Measurements from ENCODE around the gene SMG9. TPM values are rescaled to one million over a fixed set of nuclear protein-coding genes. Genes with fewer than 3 reads are reported as not detected.
A peak's percentile ranks its signal among the peaks of the same experiment; 100 is the strongest.

The SMG9 gene
- total and polyA plus RNA-seq, 2 donors from 2014 or later: 25.1 to 34.6 TPM

DNA sequence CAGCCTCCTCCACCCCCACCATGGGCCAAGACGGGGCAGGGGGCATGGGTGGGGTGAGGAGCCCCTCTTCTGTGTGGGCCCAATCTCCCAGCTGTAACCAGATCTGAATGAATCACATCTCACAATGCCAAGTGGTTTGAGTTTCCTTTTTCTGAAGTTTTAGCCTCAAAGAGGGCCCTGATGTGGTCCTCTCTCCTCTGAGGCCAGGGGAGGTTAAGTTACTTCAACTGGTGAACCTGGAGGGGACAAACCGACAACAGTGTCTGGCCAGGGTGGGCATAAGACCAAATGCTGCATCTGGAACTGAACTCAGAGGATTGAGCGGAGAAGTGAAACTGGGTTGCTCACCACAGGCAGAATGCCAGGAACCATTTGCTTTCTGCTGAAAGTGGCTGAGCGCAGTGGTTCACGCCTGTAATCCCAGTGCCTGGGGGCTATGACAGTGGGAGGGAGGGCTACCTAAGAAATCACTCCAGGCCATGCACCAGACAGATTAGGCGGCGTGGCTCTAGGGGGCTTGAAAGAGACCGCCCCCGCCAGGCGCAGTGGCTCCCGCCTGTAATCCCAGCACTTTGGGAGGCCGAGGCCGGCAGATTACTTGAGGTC, 54.3 kb downstream of the SMG9 start:
- DNase-seq (no peak), FAIRE-seq (no peak)
- TF ChIP-seq, protein P1, sequence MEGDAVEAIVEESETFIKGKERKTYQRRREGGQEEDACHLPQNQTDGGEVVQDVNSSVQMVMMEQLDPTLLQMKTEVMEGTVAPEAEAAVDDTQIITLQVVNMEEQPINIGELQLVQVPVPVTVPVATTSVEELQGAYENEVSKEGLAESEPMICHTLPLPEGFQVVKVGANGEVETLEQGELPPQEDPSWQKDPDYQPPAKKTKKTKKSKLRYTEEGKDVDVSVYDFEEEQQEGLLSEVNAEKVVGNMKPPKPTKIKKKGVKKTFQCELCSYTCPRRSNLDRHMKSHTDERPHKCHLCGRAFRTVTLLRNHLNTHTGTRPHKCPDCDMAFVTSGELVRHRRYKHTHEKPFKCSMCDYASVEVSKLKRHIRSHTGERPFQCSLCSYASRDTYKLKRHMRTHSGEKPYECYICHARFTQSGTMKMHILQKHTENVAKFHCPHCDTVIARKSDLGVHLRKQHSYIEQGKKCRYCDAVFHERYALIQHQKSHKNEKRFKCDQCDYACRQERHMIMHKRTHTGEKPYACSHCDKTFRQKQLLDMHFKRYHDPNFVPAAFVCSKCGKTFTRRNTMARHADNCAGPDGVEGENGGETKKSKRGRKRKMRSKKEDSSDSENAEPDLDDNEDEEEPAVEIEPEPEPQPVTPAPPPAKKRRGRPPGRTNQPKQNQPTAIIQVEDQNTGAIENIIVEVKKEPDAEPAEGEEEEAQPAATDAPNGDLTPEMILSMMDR (IDR thresholded peaks at IDR 0.05; ENCODE audit: borderline replicate concordance, extremely low read depth, insufficient read depth): no peak
- H3K4me1 ChIP-seq (ENCODE audit: control insufficient read depth in 2 of 3, insufficient read depth in 2 of 3, low read depth in 1 of 3, low read length in 3 of 3): peaks cover 0 to 3% (median 0%) of the 10 kb centered on the region in 3 donors
- H3K9me3 ChIP-seq (ENCODE audit: control insufficient read depth in 2 of 3, insufficient read depth in 1 of 3, low read length in 3 of 3): no peaks in the 10 kb centered on the region
- no peak overlapping the region for H3K4me3 ChIP-seq (ENCODE audit: low read length in 3 of 3)
- H3K36me3 ChIP-seq (ENCODE audit: control insufficient read depth in 2 of 3, insufficient read depth in 3 of 3, low read length in 3 of 3): no peaks in the 10 kb centered on the region
- H3K9ac ChIP-seq (ENCODE audit: low read length in 3 of 3): no peak overlapping the region
- intact Hi-C loops (cut with DNase I): no loop called here
- peak overlapping the region in 1 of 2 donors; percentile 66 for H3K27ac ChIP-seq (ENCODE audit: low read depth in 2 of 2, low read length in 2 of 2)
- H3K27me3 ChIP-seq (ENCODE audit: control insufficient read depth, insufficient read depth, low read length): no peaks in the 10 kb centered on the region

DNA sequence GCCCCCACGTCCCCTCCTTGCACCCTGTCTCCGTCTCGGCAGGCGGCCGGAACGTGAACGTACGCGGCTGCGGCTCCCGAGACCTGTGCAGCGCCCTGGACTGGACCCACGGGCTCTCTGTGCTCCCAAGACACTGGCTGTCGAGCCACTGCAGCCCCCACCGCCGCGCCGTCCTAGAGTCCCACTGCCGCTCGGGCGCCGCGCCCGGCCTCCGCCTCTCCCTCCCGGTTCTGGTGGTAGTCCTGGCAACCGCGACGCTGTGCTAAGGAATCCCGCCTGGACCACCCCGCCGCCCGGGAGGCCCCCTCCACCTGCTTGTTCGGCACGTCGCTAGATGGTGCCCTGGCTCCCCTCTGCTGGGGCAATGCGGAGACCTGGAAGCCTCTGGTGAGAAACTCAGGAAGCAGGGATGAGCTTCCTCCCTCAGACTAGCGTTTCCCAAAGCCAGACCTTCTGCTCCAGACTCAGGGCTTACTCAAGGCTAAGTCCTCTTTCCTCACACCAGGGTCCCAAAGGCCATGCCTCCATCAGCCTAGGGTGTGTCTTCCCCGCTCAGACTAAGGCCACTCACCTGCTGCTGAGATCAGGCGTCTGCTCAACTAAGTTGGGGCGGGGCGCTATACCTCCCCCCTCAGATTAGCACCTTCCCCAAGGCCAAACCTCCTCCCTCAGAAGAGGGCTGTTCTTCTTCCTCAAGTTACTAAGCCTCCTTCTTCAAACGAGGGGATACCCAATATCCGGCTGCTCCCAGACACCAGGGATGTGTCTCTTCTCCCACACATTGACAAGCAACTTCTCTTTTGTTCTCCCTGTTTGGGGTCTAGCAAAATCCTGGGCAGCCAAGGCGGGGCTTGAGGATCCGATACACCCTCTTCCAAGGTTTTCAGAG, 55.0 kb downstream of the SMG9 start:
- Histone ChIP-seq H3K9me3 (ENCODE audit: control insufficient read depth in 2 of 3, insufficient read depth in 1 of 3, low read length in 3 of 3) (no peaks in the 10 kb centered on the region), H3K4me1 (ENCODE audit: control insufficient read depth in 2 of 3, insufficient read depth in 2 of 3, low read depth in 1 of 3, low read length in 3 of 3) (peaks cover 0 to 3% (median 0%) of the 10 kb centered on the region in 3 donors), H3K4me3 (ENCODE audit: low read length in 3 of 3) (no peak overlapping the region), H3K9ac (ENCODE audit: low read length in 3 of 3) (no peak overlapping the region), H3K27ac (ENCODE audit: low read depth in 2 of 2, low read length in 2 of 2) (peak overlapping the region in 1 of 2 donors; percentile 66), H3K27me3 (ENCODE audit: control insufficient read depth, insufficient read depth, low read length) (no peaks in the 10 kb centered on the region), H3K36me3 (ENCODE audit: control insufficient read depth in 2 of 3, insufficient read depth in 3 of 3, low read length in 3 of 3) (no peaks in the 10 kb centered on the region)
- no peak for FAIRE-seq
- peak; percentile 76 to 85 (median 80) for DNase-seq
- intact Hi-C loops (cut with DNase I): no loop called here
- TF ChIP-seq, protein P1 (IDR thresholded peaks at IDR 0.05; ENCODE audit: borderline replicate concordance, extremely low read depth, insufficient read depth): no peak

DNA sequence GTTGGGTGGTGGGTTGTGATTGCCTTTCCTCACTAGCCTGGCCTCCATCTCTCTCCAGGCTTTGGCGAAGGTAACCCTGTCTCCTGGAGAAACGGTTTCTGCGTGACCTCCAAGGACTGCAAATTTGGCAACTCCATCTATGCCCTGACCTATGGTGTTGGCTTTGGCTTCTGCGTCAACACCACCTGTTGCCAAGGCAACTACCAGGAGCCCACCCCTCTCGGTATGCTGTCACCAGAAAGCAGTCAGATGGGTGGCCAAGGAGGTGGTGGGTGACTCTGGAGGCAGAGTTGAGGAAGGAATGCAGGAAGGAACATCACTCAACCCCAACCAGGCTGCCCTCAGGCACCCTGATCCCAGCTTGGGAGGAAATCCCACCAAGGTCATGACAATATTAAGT, 57.5 kb downstream of the SMG9 start:
- intact Hi-C loops (cut with DNase I): no loop called here
- DNase-seq (no peak), FAIRE-seq (no peak)
- Histone ChIP-seq H3K9ac (ENCODE audit: low read length in 3 of 3) (no peak overlapping the region), H3K36me3 (ENCODE audit: control insufficient read depth in 2 of 3, insufficient read depth in 3 of 3, low read length in 3 of 3) (no peaks in the 10 kb centered on the region), H3K27me3 (ENCODE audit: control insufficient read depth, insufficient read depth, low read length) (no peaks in the 10 kb centered on the region), H3K27ac (ENCODE audit: low read depth in 2 of 2, low read length in 2 of 2) (no peak overlapping the region), H3K4me1 (ENCODE audit: control insufficient read depth in 2 of 3, insufficient read depth in 2 of 3, low read depth in 1 of 3, low read length in 3 of 3) (peaks cover 0 to 3% (median 0%) of the 10 kb centered on the region in 3 donors), H3K9me3 (ENCODE audit: control insufficient read depth in 2 of 3, insufficient read depth in 1 of 3, low read length in 3 of 3) (peaks cover 0 to 2% (median 0%) of the 10 kb centered on the region in 3 donors), H3K4me3 (ENCODE audit: low read length in 3 of 3) (no peak overlapping the region)
- TF ChIP-seq, protein P1 (IDR thresholded peaks at IDR 0.05; ENCODE audit: borderline replicate concordance, extremely low read depth, insufficient read depth): no peak
